Progenitor cell of endocrine pancreas (in vitro differentiated cells): Measurements from ENCODE around the gene RARB. TPM values are rescaled to one million over a fixed set of nuclear protein-coding genes. Genes with fewer than 3 reads are reported as not detected.

ENCODE experiments used
- DNase-seq: peaks from one replicate; pipeline ENCODE4 v3.0.0; 2021; ENCODE audit warnings: low spot score; ENCODE audit not compliant: unreplicated experiment
- H3K27ac Mint-ChIP-seq: 2 replicates; pipeline ENCODE4 v1.8.0; 2021; ENCODE audit warnings: mild to moderate bottlenecking, moderate library complexity, mixed read lengths
- H3K27me3 Mint-ChIP-seq: 2 replicates; pipeline ENCODE4 v1.8.0; 2021; ENCODE audit warnings: mixed read lengths
- H3K36me3 Mint-ChIP-seq: 2 replicates; pipeline ENCODE4 v1.8.0; 2022; ENCODE audit warnings: mixed read lengths; ENCODE audit not compliant: insufficient read depth
- H3K4me1 Mint-ChIP-seq: 2 replicates; pipeline ENCODE4 v1.8.0; 2021; ENCODE audit warnings: low read depth, mixed read lengths
- H3K4me3 Mint-ChIP-seq: 2 replicates; pipeline ENCODE4 v1.8.0; 2021; ENCODE audit warnings: low read depth, mild to moderate bottlenecking, moderate library complexity, mixed read lengths
- H3K9me3 Mint-ChIP-seq: 2 replicates; pipeline ENCODE4 v1.8.0; 2021; ENCODE audit warnings: low read depth, mixed read lengths
- CTCF ChIP-seq: fragments of 200-600 bp; sonication (generic); IDR thresholded peaks from one replicate; pipeline ENCODE4 v1.5.0; 2021; ENCODE audit warnings: antibody characterized with exemption, mild to moderate bottlenecking; ENCODE audit not compliant: unreplicated experiment
- total RNA-seq: library from RNA; stranded (reverse); gene quantifications from 2 replicates; pipeline ENCODE4 v1.2.1, GENCODE V29; 2021

Gene RARB
- total RNA-seq, 1 donor from 2014 or later: 30.0 TPM

GRCh38 chr3:25581335-25581734, 153.3 kb downstream of the RARB start:
- no peak overlapping the region for H3K4me3 Mint-ChIP-seq
- H3K9me3 Mint-ChIP-seq: no peaks in the 10 kb centered on the region
- no peak for DNase-seq
- no peak overlapping the region for H3K27ac Mint-ChIP-seq
- H3K4me1 Mint-ChIP-seq: peaks cover 9% of the 10 kb centered on the region
- H3K27me3 Mint-ChIP-seq: no peaks in the 10 kb centered on the region
- H3K36me3 Mint-ChIP-seq: peaks cover 13% of the 10 kb centered on the region
- TF ChIP-seq CTCF: no peak

- Mint-ChIP-seq H3K9me3 (no peaks in the 10 kb centered on the region), H3K36me3 (peaks cover 13% of the 10 kb centered on the region), H3K4me3 (no peak overlapping the region), H3K27ac (peak overlapping the region; percentile 3), H3K27me3 (no peaks in the 10 kb centered on the region), H3K4me1 (peaks cover 9% of the 10 kb centered on the region)
- no peak for TF ChIP-seq CTCF
- no peak for DNase-seq
Observed at GRCh38 chr3:25581823-25582222, 153.8 kb downstream of the RARB start.

- H3K27ac Mint-ChIP-seq: peak overlapping the region; percentile 3
- DNase-seq: no peak
- H3K36me3 Mint-ChIP-seq: peaks cover 10% of the 10 kb centered on the region
- H3K9me3 Mint-ChIP-seq: no peaks in the 10 kb centered on the region
- no peak overlapping the region for H3K4me3 Mint-ChIP-seq
- H3K4me1 Mint-ChIP-seq: peaks cover 10% of the 10 kb centered on the region
- TF ChIP-seq CTCF: no peak
- no peaks in the 10 kb centered on the region for H3K27me3 Mint-ChIP-seq
Observed at GRCh38 chr3:25582242-25582641, 154.2 kb downstream of the RARB start.

GRCh38 chr3:25583343-25583742, 155.3 kb downstream of the RARB start:
- TF ChIP-seq CTCF: no peak
- H3K4me1 Mint-ChIP-seq: peaks cover 10% of the 10 kb centered on the region
- no peak overlapping the region for H3K4me3 Mint-ChIP-seq
- H3K27ac Mint-ChIP-seq: no peak overlapping the region
- no peak for DNase-seq
- no peaks in the 10 kb centered on the region for H3K9me3 Mint-ChIP-seq
- peaks cover 13% of the 10 kb centered on the region for H3K36me3 Mint-ChIP-seq
- H3K27me3 Mint-ChIP-seq: no peaks in the 10 kb centered on the region

- peaks cover 15% of the 10 kb centered on the region for H3K36me3 Mint-ChIP-seq
- no peaks in the 10 kb centered on the region for H3K27me3 Mint-ChIP-seq
- peaks cover 10% of the 10 kb centered on the region for H3K4me1 Mint-ChIP-seq
- TF ChIP-seq CTCF: no peak
- no peaks in the 10 kb centered on the region for H3K9me3 Mint-ChIP-seq
- no peak overlapping the region for H3K4me3 Mint-ChIP-seq
- DNase-seq: no peak
- peak overlapping the region; percentile 11 for H3K27ac Mint-ChIP-seq
Observed at GRCh38 chr3:25584011-25584789, 156.1 kb downstream of the RARB start.
